ENCODE measurements around the gene EHD4.

DNA sequence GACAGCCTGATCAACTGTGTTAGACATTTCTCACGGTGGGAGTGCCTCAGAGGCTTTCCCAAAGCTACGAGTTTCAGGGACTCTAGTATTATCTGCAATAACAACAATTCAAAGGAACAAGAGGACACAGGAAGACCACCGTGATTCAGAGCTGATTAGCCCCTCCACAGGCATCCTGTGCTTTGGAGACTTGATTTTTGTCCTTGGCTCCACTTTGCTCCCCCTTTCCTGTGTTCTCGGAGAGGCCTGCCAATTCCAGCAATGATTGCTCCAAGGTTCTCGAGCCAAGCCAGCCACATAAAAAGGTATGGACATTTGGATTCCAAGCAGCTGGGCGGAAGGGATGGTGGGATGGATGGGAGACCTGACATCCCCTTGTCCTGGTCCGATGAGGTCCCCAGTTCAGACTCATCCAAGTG, 14.3 kb downstream of the EHD4 start:
- no peak for TF ChIP-seq POLR2AphosphoS5 (IDR thresholded peaks at IDR 0.05; ENCODE audit: low read depth, low read length)
- TF ChIP-seq, protein P1, sequence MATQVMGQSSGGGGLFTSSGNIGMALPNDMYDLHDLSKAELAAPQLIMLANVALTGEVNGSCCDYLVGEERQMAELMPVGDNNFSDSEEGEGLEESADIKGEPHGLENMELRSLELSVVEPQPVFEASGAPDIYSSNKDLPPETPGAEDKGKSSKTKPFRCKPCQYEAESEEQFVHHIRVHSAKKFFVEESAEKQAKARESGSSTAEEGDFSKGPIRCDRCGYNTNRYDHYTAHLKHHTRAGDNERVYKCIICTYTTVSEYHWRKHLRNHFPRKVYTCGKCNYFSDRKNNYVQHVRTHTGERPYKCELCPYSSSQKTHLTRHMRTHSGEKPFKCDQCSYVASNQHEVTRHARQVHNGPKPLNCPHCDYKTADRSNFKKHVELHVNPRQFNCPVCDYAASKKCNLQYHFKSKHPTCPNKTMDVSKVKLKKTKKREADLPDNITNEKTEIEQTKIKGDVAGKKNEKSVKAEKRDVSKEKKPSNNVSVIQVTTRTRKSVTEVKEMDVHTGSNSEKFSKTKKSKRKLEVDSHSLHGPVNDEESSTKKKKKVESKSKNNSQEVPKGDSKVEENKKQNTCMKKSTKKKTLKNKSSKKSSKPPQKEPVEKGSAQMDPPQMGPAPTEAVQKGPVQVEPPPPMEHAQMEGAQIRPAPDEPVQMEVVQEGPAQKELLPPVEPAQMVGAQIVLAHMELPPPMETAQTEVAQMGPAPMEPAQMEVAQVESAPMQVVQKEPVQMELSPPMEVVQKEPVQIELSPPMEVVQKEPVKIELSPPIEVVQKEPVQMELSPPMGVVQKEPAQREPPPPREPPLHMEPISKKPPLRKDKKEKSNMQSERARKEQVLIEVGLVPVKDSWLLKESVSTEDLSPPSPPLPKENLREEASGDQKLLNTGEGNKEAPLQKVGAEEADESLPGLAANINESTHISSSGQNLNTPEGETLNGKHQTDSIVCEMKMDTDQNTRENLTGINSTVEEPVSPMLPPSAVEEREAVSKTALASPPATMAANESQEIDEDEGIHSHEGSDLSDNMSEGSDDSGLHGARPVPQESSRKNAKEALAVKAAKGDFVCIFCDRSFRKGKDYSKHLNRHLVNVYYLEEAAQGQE (IDR thresholded peaks at IDR 0.05; ENCODE audit: insufficient read depth in 1 of 2, low read depth in 2 of 2, low read length in 2 of 2), result no peak
- TF ChIP-seq SIN3A (IDR thresholded peaks at IDR 0.05; ENCODE audit: borderline replicate concordance, insufficient read depth, low read length), result no peak

Data from PFSK-1 (cell line).